A673 (cell line): ENCODE data around the gene VAMP5. TPM values are rescaled to one million over a fixed set of nuclear protein-coding genes. Genes with fewer than 3 reads are reported as not detected.

Experiments
- BruUV-seq: library from RNA; stranded (reverse); fragments of 400-500 nt; replicated peaks from 2 replicates; lab custom pipeline; 2021; lab: Mats Ljungman, UMichigan
- CTCF ChIA-PET: fragments of 300-600 bp; sonication (Branson Sonifier 250); formaldehyde crosslinking; loops from one replicate; lab custom pipeline; 2022; ENCODE audit warnings: antibody characterized with exemption; lab: Charles Lee
- POLR2A ChIA-PET: fragments of 300-600 bp; sonication (Branson Sonifier 250); formaldehyde crosslinking; loops from one replicate; lab custom pipeline; 2022; ENCODE audit warnings: antibody characterized with exemption; ENCODE audit not compliant: low non-redundant PET; lab: Charles Lee
- DNase-seq: peaks from one replicate; pipeline ENCODE4 v3.0.0-alpha.2; 2015; ENCODE audit warnings: low spot score
- H3K27ac ChIP-seq: fragments of 200-600 bp; sonication (generic); 2 replicates; pipeline ENCODE4 v1.5.1; 2016; ENCODE audit warnings: mixed run types, low read depth, mild to moderate bottlenecking, mixed read lengths, antibody characterized with exemption, low read length; ENCODE audit not compliant: poor library complexity, severe bottlenecking
- H3K27me3 ChIP-seq: fragments of 200-600 bp; sonication (generic); replicated peaks from 2 replicates; pipeline ENCODE4 v1.6.1; 2017; ENCODE audit warnings: mixed run types, low read depth, mild to moderate bottlenecking, mixed read lengths, antibody characterized with exemption, low read length; ENCODE audit not compliant: insufficient read depth, poor library complexity
- H3K36me3 ChIP-seq: fragments of 200-600 bp; sonication (generic); 2 replicates; pipeline ENCODE4 v1.6.1; 2016; ENCODE audit warnings: mixed run types, mild to moderate bottlenecking, mixed read lengths, antibody characterized with exemption, low read length; ENCODE audit not compliant: insufficient read depth, poor library complexity, severe bottlenecking
- H3K4me1 ChIP-seq: fragments of 200-600 bp; sonication (generic); 2 replicates; pipeline ENCODE4 v1.6.1; 2017; ENCODE audit warnings: mixed run types, mild to moderate bottlenecking, mixed read lengths, antibody characterized with exemption, low read length; ENCODE audit not compliant: insufficient read depth, poor library complexity, severe bottlenecking
- H3K4me3 ChIP-seq: fragments of 200-600 bp; sonication (generic); 2 replicates; pipeline ENCODE4 v1.5.1; 2016; ENCODE audit warnings: low read depth, mixed run types, mild to moderate bottlenecking, mixed read lengths, low read length; ENCODE audit not compliant: poor library complexity, severe bottlenecking
- H3K9me3 ChIP-seq: fragments of 200-600 bp; sonication (generic); 2 replicates; pipeline ENCODE4 v1.6.1; 2016; ENCODE audit warnings: mixed run types, low read depth, mild to moderate bottlenecking, mixed read lengths, antibody characterized with exemption, low read length; ENCODE audit not compliant: poor library complexity, severe bottlenecking
- EZH2 ChIP-seq: fragments of 200-600 bp; sonication (generic); IDR thresholded peaks from 2 replicates; pipeline ENCODE4 v1.6.1; 2017; ENCODE audit warnings: borderline replicate concordance, low read depth, mild to moderate bottlenecking, mixed read lengths, antibody characterized with exemption, low read length; ENCODE audit not compliant: poor library complexity, severe bottlenecking
- intact Hi-C: fragments of 100-400 bp; cut with micrococcal nuclease; formaldehyde crosslinking; loops from one replicate; pipeline ENCODE4 v1.10.0; 2022; ENCODE audit not compliant: unreplicated experiment
- total RNA-seq: library from RNA; stranded (reverse); gene quantifications from 2 replicates; pipeline ENCODE4 v1.2.3, GENCODE V29; 2021
- TF ChIP-seq, protein P1 (sequence below): fragments of 300-800, 200-600 bp; sonication (generic); conservative IDR thresholded peaks from 2 replicates; pipeline ENCODE4 v1.5.1; 2017; ENCODE audit warnings: low read depth, mild to moderate bottlenecking, antibody characterized with exemption, low read length, moderate library complexity, mixed read lengths

VAMP5 gene
- total RNA-seq, 1 experiment from 2014 or later = 2.1 TPM

DNA sequence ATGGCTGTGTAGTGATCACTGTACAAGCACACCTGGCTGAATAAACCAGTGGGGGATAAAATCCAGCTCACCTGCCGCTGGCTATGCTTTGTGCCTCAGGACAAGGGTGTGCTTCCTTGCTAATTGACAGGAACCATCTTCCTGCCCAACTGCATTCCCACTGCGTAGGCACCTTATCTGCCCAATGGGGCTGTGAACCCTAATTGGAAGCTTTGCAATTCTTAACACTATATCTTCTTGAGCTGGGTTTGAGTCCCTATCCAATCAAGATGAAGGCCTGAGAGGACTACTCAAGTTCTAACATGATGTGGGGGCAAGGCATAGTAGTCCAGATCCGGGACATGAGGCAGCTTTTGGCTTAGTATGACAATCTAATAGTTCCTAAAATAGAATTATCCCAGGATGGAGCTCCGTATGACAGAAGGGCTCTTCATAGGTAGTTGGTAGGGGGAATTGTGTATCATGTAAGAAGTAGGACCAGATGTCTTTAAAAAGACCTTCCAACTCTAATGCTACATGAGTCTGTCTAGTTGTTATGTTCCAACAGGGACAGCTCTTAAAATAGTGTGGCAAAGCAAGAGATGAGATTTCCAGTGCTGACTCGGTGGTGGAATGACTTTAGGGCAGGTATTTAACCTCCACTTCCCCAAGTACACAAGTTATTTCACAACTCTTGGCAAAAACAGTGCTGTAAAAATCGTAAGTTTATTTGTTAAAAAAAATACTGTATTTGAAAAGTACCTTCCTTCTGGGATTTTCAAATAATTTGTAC lies 20.5 kb downstream of the VAMP5 start:
- Histone ChIP-seq H3K27ac (peak overlapping the region; percentile 47), H3K36me3 (peaks cover 19% of the 10 kb centered on the region), H3K4me3 (no peak overlapping the region), H3K4me1 (peaks cover 11% of the 10 kb centered on the region), H3K27me3 (no peaks in the 10 kb centered on the region), H3K9me3 (no peaks in the 10 kb centered on the region)
- ChIA-PET CTCF (no interaction called here), POLR2A (no interaction called here)
- no TSS peak for BruUV-seq
- no peak for DNase-seq
- intact Hi-C loops = no loop called here
- no peak for TF ChIP-seq EZH2
- TF ChIP-seq, protein P1, sequence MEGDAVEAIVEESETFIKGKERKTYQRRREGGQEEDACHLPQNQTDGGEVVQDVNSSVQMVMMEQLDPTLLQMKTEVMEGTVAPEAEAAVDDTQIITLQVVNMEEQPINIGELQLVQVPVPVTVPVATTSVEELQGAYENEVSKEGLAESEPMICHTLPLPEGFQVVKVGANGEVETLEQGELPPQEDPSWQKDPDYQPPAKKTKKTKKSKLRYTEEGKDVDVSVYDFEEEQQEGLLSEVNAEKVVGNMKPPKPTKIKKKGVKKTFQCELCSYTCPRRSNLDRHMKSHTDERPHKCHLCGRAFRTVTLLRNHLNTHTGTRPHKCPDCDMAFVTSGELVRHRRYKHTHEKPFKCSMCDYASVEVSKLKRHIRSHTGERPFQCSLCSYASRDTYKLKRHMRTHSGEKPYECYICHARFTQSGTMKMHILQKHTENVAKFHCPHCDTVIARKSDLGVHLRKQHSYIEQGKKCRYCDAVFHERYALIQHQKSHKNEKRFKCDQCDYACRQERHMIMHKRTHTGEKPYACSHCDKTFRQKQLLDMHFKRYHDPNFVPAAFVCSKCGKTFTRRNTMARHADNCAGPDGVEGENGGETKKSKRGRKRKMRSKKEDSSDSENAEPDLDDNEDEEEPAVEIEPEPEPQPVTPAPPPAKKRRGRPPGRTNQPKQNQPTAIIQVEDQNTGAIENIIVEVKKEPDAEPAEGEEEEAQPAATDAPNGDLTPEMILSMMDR = no peak

DNA sequence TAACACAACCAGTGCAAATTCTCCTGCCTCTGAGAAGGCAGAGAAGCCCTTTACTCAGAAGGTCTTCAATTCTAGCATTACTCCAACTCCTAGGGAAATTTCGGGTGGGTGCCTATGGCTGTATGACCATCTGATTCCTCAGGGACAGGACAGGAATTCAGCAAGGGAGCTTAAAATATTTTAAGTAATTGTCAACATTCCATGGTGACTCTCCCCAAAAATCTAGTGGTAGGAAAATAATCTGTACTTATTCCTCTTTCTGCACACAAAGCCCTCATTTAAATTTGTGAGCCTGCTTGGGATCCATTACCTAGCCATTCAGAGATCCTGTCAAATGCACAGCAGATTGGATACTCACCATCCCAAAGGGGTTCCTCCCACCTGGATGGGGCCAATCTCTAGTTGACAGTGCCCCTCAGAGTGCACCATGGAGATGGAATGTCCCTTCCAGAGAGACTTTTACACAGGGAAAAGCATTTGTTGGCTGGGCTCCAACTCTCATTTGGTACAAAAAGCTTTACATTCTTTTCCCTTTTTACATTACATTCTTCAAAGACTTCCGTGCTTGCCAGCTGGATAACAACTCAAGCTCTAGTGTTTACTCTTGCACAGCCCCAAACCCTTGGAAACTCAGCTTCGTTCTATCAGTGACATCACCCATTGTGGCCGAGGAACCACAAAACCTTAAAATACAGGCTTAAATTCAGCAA lies 21.3 kb downstream of the VAMP5 start:
- CTCF ChIA-PET = no interaction called here
- peaks cover 23% of the 10 kb centered on the region for H3K36me3 ChIP-seq
- BruUV-seq = no TSS peak
- intact Hi-C loops = no loop called here
- H3K4me1 ChIP-seq = peaks cover 11% of the 10 kb centered on the region
- no peaks in the 10 kb centered on the region for H3K9me3 ChIP-seq
- no peak for TF ChIP-seq EZH2
- TF ChIP-seq, protein P1 = no peak
- DNase-seq = peak; percentile 60
- H3K27ac ChIP-seq = peak overlapping the region; percentile 47
- H3K4me3 ChIP-seq = no peak overlapping the region
- POLR2A ChIA-PET = no interaction called here
- H3K27me3 ChIP-seq = no peaks in the 10 kb centered on the region

DNA sequence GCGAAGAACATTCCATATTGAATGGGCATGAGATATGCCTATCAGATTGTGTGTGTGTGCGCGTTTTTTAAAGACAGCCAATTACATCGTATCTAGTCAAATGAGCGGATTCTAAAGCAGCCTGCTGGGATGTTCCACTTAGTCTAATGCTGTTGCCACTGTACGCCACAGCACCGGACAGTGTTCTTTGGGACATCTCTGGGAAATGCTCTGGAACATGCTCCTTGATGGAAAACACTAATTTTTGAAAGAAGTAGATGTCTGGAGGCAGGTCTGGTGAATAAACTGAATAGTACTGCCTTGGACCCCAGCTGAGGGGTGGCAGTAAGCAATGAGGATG lies 21.9 kb downstream of the VAMP5 start:
- TF ChIP-seq, protein P1 = no peak
- TF ChIP-seq EZH2 = no peak
- Histone ChIP-seq H3K27me3 (no peaks in the 10 kb centered on the region), H3K4me1 (peaks cover 11% of the 10 kb centered on the region), H3K9me3 (no peaks in the 10 kb centered on the region), H3K27ac (peak overlapping the region; percentile 47), H3K4me3 (no peak overlapping the region), H3K36me3 (peaks cover 23% of the 10 kb centered on the region)
- no peak for DNase-seq
- POLR2A ChIA-PET = no interaction called here
- no TSS peak for BruUV-seq
- CTCF ChIA-PET = no interaction called here
- intact Hi-C loops = no loop called here
